Neural cell (in vitro differentiated cells): Measurements from ENCODE around the gene FNDC3A. TPM values are rescaled to one million over a fixed set of nuclear protein-coding genes. Genes with fewer than 3 reads are reported as not detected.

Source experiments
- H2AFZ ChIP-seq: fragments of 200-600, 300-800 bp; sonication (generic), shearing (Covaris generic); 2 replicates; pipeline ENCODE4 v1.6.0; 2014; ENCODE audit warnings: low read depth, mild to moderate bottlenecking, antibody characterized with exemption, low read length, moderate library complexity
- H3F3A ChIP-seq: fragments of 200-600 bp; shearing (Covaris generic); 2 replicates; pipeline ENCODE4 v1.6.1; 2016; ENCODE audit warnings: mild to moderate bottlenecking, moderate library complexity, mixed read lengths, antibody characterized with exemption, low read length; ENCODE audit not compliant: insufficient read depth, poor library complexity, severe bottlenecking
- H3K27ac ChIP-seq: fragments of 200-600, 300-800 bp; sonication (generic), shearing (Covaris generic); 2 replicates; pipeline ENCODE4 v1.5.1; 2014; ENCODE audit warnings: mild to moderate bottlenecking, low read length, moderate library complexity
- H3K27me3 ChIP-seq: fragments of 300-800, 200-600 bp; sonication (generic), shearing (Covaris generic); 2 replicates; pipeline ENCODE4 v1.6.0; 2014; ENCODE audit warnings: mild to moderate bottlenecking, low read depth, low read length, moderate library complexity; ENCODE audit not compliant: insufficient read depth
- H3K36me3 ChIP-seq: fragments of 300-800, 200-600 bp; sonication (generic), shearing (Covaris generic); 2 replicates; pipeline ENCODE4 v1.5.1; 2014; ENCODE audit warnings: mild to moderate bottlenecking, antibody characterized with exemption, low read length, moderate library complexity; ENCODE audit not compliant: insufficient read depth
- H3K4me2 ChIP-seq: fragments of 300-800, 200-600 bp; sonication (generic), shearing (Covaris generic); 2 replicates; pipeline ENCODE4 v1.6.0; 2014; ENCODE audit warnings: mild to moderate bottlenecking, low read length
- H3K4me3 ChIP-seq: fragments of 300-800, 200-600 bp; sonication (generic), shearing (Covaris generic); 2 replicates; pipeline ENCODE4 v1.5.1; 2014; ENCODE audit warnings: mild to moderate bottlenecking, low read length, moderate library complexity
- H3K79me2 ChIP-seq: fragments of 200-600 bp; shearing (Covaris generic); replicated peaks from 2 replicates; pipeline ENCODE4 v1.6.0; 2014; ENCODE audit warnings: mild to moderate bottlenecking, low read length, moderate library complexity; ENCODE audit not compliant: insufficient read depth
- H3K9ac ChIP-seq: fragments of 300-800, 200-600 bp; sonication (generic), shearing (Covaris generic); 2 replicates; pipeline ENCODE4 v1.6.1; 2016; ENCODE audit warnings: mild to moderate bottlenecking, low read length, mixed read lengths
- H3K9me2 ChIP-seq: fragments of 200-600 bp; shearing (Covaris generic); 2 replicates; pipeline ENCODE4 v1.6.1; 2016; ENCODE audit warnings: mild to moderate bottlenecking, low read length, mixed read lengths; ENCODE audit not compliant: insufficient read depth
- H3K9me3 ChIP-seq: fragments of 200-600, 300-800 bp; sonication (generic), shearing (Covaris generic); 2 replicates; pipeline ENCODE4 v1.6.1; 2016; ENCODE audit warnings: mild to moderate bottlenecking, mixed run types, low read length, moderate library complexity, mixed read lengths
- H4K20me1 ChIP-seq: fragments of 200-600 bp; shearing (Covaris generic); 2 replicates; pipeline ENCODE4 v1.6.1; 2016; ENCODE audit warnings: mild to moderate bottlenecking, mixed run types; ENCODE audit not compliant: insufficient read depth
- EP300 ChIP-seq: fragments of 450-650 bp; conservative IDR thresholded peaks from 2 replicates; pipeline ENCODE4 v1.6.1; 2014; ENCODE audit warnings: antibody characterized with exemption, mild to moderate bottlenecking, moderate library complexity; ENCODE audit not compliant: poor library complexity, severe bottlenecking
- EZH2 ChIP-seq: fragments of 200-600, 300-800 bp; shearing (Covaris generic), sonication (generic); IDR thresholded peaks from 2 replicates; pipeline ENCODE4 v1.6.1; 2014; ENCODE audit warnings: antibody characterized with exemption, low read length, borderline replicate concordance, mild to moderate bottlenecking; ENCODE audit not compliant: insufficient read depth, poor library complexity, severe bottlenecking
- MXI1 ChIP-seq: fragments of 450-650 bp; conservative IDR thresholded peaks from 2 replicates; pipeline ENCODE4 v1.6.1; 2014; ENCODE audit warnings: antibody characterized with exemption, mild to moderate bottlenecking; ENCODE audit not compliant: poor library complexity, severe bottlenecking
- POLR2AphosphoS5 ChIP-seq: IDR thresholded peaks from 2 replicates; pipeline ENCODE4 v1.6.1; 2012
- RAD21 ChIP-seq: fragments of 450-650 bp; conservative IDR thresholded peaks from 2 replicates; pipeline ENCODE4 v1.6.1; 2014; ENCODE audit warnings: antibody characterized with exemption, mild to moderate bottlenecking, moderate library complexity
- SMC3 ChIP-seq: fragments of 450-650 bp; conservative IDR thresholded peaks from 2 replicates; pipeline ENCODE4 v1.6.1; 2014; ENCODE audit warnings: antibody characterized with exemption, mild to moderate bottlenecking, moderate library complexity; ENCODE audit not compliant: poor library complexity
- TAF1 ChIP-seq: IDR thresholded peaks from 2 replicates; pipeline ENCODE4 v1.6.1; 2012; ENCODE audit warnings: low read depth
- polyA plus RNA-seq: library from polyadenylated mRNA; depleted of rRNA; stranded (reverse); fragments of >200 nt; gene quantifications from 2 replicates; pipeline ENCODE4 v1.2.3, GENCODE V29; 2014
- TF ChIP-seq, protein P1 (sequence below): fragments of 450-650 bp; IDR thresholded peaks from 2 replicates; pipeline ENCODE4 v1.5.1; 2014; ENCODE audit warnings: antibody characterized with exemption, mild to moderate bottlenecking, moderate library complexity; ENCODE audit not compliant: poor library complexity, severe bottlenecking
- TF ChIP-seq, protein P2 (sequence below): IDR thresholded peaks from 2 replicates; pipeline ENCODE4 v1.6.1; 2012; ENCODE audit warnings: borderline replicate concordance

The FNDC3A gene
- polyA plus RNA-seq, 1 donor from 2014 or later = 83.8 TPM

DNA sequence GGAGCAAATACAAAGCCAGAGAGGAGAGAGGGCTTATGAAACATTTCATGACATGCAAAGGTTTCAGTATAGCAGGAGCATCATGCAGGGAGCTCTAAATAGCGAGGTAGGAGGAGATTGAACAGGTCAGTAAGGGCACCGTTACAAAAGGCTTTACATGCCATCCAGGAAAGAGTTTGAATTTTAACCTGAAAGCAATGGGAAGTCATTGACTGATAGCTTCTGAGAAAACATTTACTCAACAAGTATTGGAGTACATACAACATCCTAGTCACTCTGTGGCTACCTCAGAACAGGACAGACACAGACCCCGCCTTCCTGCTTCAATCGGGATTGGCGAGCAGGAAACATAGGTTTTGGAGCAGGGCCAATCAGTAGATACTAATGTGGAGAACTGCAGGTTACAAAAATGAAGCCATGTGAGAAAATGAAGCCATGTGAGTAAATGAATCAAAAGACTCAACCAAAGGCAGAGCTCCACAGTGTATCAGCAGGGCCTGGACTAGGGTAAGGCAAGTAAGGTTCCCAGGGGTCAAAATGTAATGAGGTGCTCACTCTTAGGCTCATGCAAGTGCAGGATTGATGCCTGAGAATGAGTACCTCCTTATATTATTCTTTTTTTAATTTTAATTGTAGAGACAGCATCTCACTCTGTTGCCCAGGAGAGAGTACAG lies 46.8 kb upstream of the FNDC3A start:
- Histone ChIP-seq H3K27ac (no peak overlapping the region), H4K20me1 (no peaks in the 10 kb centered on the region), H3F3A (no peaks in the 10 kb centered on the region), H3K79me2 (no peaks in the 10 kb centered on the region), H3K9ac (no peak overlapping the region), H3K9me2 (no peaks in the 10 kb centered on the region), H3K9me3 (no peaks in the 10 kb centered on the region), H3K4me3 (no peak overlapping the region), H3K36me3 (no peaks in the 10 kb centered on the region), H3K27me3 (no peaks in the 10 kb centered on the region), H2AFZ (no peak overlapping the region), H3K4me2 (no peak overlapping the region)
- TF ChIP-seq POLR2AphosphoS5 = no peak
- no peak for TF ChIP-seq MXI1
- no peak for TF ChIP-seq SMC3
- TF ChIP-seq EZH2 = no peak
- TF ChIP-seq TAF1 = no peak
- TF ChIP-seq RAD21 = no peak
- TF ChIP-seq, protein P1, sequence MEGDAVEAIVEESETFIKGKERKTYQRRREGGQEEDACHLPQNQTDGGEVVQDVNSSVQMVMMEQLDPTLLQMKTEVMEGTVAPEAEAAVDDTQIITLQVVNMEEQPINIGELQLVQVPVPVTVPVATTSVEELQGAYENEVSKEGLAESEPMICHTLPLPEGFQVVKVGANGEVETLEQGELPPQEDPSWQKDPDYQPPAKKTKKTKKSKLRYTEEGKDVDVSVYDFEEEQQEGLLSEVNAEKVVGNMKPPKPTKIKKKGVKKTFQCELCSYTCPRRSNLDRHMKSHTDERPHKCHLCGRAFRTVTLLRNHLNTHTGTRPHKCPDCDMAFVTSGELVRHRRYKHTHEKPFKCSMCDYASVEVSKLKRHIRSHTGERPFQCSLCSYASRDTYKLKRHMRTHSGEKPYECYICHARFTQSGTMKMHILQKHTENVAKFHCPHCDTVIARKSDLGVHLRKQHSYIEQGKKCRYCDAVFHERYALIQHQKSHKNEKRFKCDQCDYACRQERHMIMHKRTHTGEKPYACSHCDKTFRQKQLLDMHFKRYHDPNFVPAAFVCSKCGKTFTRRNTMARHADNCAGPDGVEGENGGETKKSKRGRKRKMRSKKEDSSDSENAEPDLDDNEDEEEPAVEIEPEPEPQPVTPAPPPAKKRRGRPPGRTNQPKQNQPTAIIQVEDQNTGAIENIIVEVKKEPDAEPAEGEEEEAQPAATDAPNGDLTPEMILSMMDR = no peak
- TF ChIP-seq, protein P2, sequence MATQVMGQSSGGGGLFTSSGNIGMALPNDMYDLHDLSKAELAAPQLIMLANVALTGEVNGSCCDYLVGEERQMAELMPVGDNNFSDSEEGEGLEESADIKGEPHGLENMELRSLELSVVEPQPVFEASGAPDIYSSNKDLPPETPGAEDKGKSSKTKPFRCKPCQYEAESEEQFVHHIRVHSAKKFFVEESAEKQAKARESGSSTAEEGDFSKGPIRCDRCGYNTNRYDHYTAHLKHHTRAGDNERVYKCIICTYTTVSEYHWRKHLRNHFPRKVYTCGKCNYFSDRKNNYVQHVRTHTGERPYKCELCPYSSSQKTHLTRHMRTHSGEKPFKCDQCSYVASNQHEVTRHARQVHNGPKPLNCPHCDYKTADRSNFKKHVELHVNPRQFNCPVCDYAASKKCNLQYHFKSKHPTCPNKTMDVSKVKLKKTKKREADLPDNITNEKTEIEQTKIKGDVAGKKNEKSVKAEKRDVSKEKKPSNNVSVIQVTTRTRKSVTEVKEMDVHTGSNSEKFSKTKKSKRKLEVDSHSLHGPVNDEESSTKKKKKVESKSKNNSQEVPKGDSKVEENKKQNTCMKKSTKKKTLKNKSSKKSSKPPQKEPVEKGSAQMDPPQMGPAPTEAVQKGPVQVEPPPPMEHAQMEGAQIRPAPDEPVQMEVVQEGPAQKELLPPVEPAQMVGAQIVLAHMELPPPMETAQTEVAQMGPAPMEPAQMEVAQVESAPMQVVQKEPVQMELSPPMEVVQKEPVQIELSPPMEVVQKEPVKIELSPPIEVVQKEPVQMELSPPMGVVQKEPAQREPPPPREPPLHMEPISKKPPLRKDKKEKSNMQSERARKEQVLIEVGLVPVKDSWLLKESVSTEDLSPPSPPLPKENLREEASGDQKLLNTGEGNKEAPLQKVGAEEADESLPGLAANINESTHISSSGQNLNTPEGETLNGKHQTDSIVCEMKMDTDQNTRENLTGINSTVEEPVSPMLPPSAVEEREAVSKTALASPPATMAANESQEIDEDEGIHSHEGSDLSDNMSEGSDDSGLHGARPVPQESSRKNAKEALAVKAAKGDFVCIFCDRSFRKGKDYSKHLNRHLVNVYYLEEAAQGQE = no peak
- TF ChIP-seq EP300 = no peak

DNA sequence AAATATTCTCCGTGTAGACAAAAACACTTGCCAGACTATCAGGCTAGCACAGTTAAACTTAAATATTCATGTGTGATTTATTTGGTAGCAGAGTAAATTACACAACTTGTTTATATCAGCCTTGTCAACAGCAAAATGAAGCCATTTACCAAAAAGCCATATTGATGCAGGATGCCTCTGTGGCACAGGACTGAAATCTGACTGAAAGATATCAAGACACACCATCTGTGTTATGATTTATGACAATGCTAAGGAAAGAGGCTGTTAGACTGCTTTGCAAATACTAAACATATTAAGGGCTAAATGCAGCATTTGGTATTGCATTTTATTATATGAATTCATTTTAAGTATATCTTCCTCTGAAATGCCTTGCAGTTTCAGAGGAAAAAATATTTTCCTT lies 44.8 kb upstream of the FNDC3A start:
- H3K4me2 ChIP-seq = no peak overlapping the region
- no peaks in the 10 kb centered on the region for H3K27me3 ChIP-seq
- no peak overlapping the region for H3K27ac ChIP-seq
- H3K9ac ChIP-seq = no peak overlapping the region
- no peaks in the 10 kb centered on the region for H4K20me1 ChIP-seq
- H2AFZ ChIP-seq = no peak overlapping the region
- H3K9me3 ChIP-seq = no peaks in the 10 kb centered on the region
- H3K36me3 ChIP-seq = no peaks in the 10 kb centered on the region
- H3K4me3 ChIP-seq = no peak overlapping the region
- no peaks in the 10 kb centered on the region for H3K9me2 ChIP-seq
- no peaks in the 10 kb centered on the region for H3F3A ChIP-seq
- TF ChIP-seq EZH2 (no peak), EP300 (no peak), MXI1 (no peak), TAF1 (no peak), SMC3 (no peak), RAD21 (no peak), POLR2AphosphoS5 (no peak)
- TF ChIP-seq, protein P2 = no peak
- TF ChIP-seq, protein P1 = no peak
- no peaks in the 10 kb centered on the region for H3K79me2 ChIP-seq
